ENCODE results near the gene TBX1. TPM values are rescaled to one million over a fixed set of nuclear protein-coding genes. Genes with fewer than 3 reads are reported as not detected.

The TBX1 gene
- total RNA-seq, 1 experiment from 2014 or later = 3.9 TPM

- TF ChIP-seq ZBTB33 (IDR thresholded peaks at IDR 0.05; ENCODE audit: extremely low read depth, insufficient replicate concordance, low read length) (no peak), CEBPB (IDR thresholded peaks at IDR 0.05; ENCODE audit: low read depth) (no peak), RAD21 (IDR thresholded peaks at IDR 0.05; ENCODE audit: low read depth) (no peak), EZH2phosphoT487 (IDR thresholded peaks at IDR 0.05; ENCODE audit: borderline replicate concordance) (no peak), TCF7L2 (IDR thresholded peaks at IDR 0.05; ENCODE audit: borderline replicate concordance, extremely low read depth, insufficient read depth, insufficient read length) (no peak), FOSL1 (IDR thresholded peaks at IDR 0.05; ENCODE audit: low read depth) (no peak), ZNF274 (IDR thresholded peaks at IDR 0.05; ENCODE audit: low read depth, low read length) (no peak), REST (IDR thresholded peaks at IDR 0.05; ENCODE audit: low read depth) (no peak), SP1 (IDR thresholded peaks at IDR 0.05; ENCODE audit: low read depth) (no peak)
Measured at GRCh38 chr22:19738664-19739447, 21.7 kb upstream of the TBX1 start (continued).

Measured in HCT116 (cell line).